Measurements from ENCODE around the gene IL10RA.
"Not testable (repeated sequence)": the region's sequence is repeated elsewhere in the genome, so short reads cannot be mapped to it uniquely, and the experiment has no call there.

IL10RA gene

GRCh38 chr11:118007563-118008270 lies 21.5 kb downstream of the IL10RA start:
- not testable (repeated sequence) for DNase-seq (ENCODE audit: low read depth)

- DNase-seq (ENCODE audit: low read depth) = no peak
Measured at GRCh38 chr11:118008271-118008911, 22.2 kb downstream of the IL10RA start.

- DNase-seq (ENCODE audit: low read depth) = no peak
Measured at GRCh38 chr11:118009864-118010737, 23.9 kb downstream of the IL10RA start.

- no peak for DNase-seq (ENCODE audit: low read depth)
Measured at GRCh38 chr11:118010738-118011461, 24.7 kb downstream of the IL10RA start.

DNA sequence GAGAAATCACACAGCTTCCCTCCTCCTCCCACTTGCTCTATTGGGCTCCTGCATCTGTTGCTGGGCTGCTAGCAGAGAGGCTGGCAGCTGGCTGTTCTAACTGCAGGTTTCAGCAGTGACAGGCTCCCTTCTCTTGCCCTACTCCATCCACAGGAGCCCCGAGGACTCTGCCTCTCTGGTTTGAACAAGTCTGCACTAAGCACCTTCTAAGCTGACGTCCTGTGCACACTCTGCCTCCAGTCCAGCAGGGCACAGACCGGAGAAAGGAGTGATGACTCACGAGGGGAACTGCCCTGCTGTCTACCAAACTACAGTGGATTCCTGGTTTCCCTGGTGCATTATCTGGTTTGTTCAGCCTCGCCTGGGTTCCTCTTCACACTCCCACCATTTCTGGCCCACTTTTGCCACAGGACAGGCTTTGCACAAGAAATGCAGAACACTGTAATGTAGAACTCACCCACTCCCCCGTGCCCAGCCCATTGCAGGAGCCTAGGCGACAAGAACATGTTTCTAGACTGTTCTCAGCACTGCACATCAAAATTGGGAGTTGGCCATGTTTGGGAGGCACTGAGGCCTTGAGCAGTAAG lies 26.0 kb downstream of the IL10RA start:
- no peak for DNase-seq (ENCODE audit: low read depth)

- DNase-seq (ENCODE audit: low read depth) = no peak
Measured at GRCh38 chr11:118014022-118014421, 27.8 kb downstream of the IL10RA start.

- DNase-seq (ENCODE audit: low read depth) = no peak
Measured at GRCh38 chr11:118015385-118015841, 29.2 kb downstream of the IL10RA start.

DNA sequence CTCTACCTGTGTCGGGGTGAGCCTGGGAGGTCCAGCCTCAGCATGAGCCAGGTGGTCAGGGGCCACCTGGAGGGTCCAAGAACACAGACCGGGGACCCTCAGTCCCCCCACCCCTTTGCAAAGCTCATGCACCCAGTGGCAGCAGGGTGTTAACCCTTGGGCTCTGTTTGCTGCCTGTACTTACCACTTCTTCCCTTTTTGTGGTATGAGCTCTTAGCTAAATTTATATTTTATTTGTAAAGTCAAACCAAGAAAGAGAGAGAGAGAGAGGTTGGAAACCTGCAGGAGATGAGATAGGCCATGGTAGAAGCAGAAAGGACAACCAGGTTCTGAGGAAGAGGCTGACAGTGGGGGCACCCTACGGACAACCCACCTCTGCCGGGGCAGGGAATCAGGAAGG lies 29.9 kb downstream of the IL10RA start:
- no peak for DNase-seq (ENCODE audit: low read depth)

DNA sequence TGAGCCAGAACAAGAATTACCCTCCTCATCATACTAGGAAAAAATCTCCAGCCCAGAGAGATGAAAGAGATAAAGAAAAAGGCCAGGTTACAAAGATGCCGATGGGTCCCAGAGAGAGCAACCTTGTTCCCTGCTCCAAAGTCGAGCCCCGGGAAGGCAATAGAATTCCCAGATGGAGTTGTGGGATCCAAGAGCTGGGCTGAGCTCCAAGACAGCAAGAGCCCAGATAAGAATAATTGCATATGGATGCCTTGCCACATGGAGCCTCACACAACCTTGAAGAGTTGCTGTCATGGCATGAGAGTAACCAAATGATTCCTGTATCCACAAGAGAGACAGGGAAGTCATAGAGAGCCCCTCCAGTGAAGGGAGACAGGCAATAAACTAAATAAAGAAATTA lies 30.9 kb downstream of the IL10RA start:
- no peak for DNase-seq (ENCODE audit: low read depth)

DNA sequence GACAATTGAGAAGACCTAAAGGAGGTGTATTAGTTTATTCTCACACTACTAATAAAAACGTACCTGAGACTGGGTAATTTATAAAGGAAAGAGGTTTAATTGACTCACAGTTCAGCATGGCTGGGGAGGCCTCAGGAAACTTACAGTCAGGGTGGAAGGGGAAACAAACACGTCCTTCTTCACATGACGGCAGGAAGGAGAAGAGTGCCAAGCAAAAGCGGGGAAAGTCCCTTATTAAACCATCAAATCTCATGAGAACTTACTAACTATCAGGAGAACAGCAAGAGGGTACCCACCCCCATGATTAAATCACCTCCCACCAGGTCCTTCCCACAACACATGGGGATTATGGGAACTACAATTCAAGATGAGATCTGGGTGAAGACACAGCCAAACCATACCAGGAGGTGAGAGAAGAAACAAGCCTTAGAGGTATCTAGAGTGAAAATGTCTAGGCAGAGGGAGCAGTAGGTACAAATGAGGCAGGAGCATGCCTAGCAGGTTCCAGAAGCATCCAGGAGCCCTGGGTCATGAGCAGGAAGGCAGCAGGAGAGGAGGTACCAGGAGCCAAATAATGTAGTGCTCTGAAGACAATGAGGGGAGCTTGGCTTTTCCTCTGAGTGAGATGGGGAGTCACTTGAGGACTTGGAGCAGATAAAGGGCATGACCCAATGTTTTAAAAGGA lies 31.6 kb downstream of the IL10RA start:
- no peak for DNase-seq (ENCODE audit: low read depth)

- no peak for DNase-seq (ENCODE audit: low read depth)
Measured at GRCh38 chr11:118018401-118018800, 32.2 kb downstream of the IL10RA start.

- DNase-seq (ENCODE audit: low read depth) = no peak
Measured at GRCh38 chr11:118021146-118021545, 35.0 kb downstream of the IL10RA start.

DNA sequence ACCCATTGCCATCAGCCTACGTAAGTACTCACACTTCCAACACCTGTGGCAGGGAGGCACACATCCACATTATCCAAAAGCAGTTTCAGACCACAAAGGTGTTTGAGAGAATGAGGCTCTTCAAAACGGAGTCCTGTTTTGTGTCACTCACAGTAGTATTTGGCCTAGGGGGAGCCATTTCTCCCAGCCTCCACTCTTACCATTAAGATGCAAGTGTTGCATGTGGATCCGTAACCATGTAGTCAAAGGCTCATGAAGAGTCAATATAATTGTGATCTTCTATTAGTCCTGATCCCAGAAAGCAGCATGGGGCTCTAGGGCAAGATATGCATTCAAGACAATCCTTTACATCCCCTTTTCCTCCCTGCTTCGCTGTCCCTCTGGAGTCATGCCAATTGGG lies 41.5 kb downstream of the IL10RA start:
- DNase-seq (ENCODE audit: low read depth) = no peak

GRCh38 chr11:118028626-118029025 lies 42.4 kb downstream of the IL10RA start:
- no peak for DNase-seq (ENCODE audit: low read depth)

DNA sequence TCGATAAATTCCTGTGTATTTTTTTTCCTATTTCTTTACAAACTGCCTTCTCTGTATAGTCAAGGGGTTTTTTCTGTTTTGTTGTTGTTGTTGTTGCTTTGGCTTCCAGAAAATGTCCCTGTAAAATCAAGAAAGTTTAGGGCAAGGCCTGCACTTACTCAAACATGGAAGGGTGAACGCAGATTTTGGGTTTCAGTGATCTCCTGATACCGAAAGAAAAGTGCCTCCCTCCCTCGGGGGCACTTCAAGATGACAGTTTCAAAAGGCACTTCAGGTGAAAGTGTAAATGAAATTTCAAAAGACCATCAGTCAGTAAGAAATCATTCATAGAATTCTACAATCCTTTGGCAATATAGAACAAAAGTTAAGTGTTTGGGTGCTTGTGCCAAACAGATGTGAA lies 47.2 kb downstream of the IL10RA start:
- DNase-seq (ENCODE audit: low read depth) = no peak

DNA sequence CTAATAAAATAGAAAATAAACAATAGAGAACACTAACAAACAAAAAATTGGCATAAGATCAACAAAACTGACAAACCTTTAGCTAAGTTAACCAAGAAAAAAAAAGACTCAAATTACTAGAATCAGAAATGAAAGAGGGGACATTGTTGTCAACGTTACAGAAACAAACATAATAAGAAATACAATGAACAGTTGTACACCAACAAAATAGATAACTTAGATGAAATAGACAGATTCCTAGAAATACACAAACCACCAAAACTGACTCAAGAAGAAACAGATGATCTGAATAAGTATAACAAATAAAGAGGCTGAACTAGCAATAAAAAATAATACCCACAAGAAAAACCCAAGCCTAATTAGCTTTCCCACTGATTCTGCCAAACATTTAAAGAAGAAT lies 55.9 kb downstream of the IL10RA start:
- no peak for DNase-seq (ENCODE audit: low read depth)

DNA sequence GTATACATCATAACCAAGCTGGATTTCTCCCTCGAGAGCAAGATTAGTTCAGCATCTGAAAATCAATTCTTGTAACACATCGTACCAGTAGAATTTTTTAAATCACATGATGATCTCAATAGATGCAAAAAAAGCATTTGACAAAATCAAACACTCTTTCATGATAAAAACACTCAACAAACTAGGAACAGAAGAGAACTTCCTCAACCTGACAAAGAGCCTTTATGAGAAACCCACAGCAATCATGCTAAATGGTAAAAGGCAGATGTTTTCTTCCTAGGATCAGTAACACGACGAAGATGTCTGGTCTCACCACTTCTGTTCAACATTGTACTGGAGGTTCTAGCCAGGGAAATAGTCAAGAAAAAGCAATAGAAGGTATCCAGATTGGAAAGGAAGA lies 56.6 kb downstream of the IL10RA start:
- DNase-seq (ENCODE audit: low read depth) = no peak

GRCh38 chr11:118045191-118045590 lies 59.0 kb downstream of the IL10RA start:
- no peak for DNase-seq (ENCODE audit: low read depth)

DNA sequence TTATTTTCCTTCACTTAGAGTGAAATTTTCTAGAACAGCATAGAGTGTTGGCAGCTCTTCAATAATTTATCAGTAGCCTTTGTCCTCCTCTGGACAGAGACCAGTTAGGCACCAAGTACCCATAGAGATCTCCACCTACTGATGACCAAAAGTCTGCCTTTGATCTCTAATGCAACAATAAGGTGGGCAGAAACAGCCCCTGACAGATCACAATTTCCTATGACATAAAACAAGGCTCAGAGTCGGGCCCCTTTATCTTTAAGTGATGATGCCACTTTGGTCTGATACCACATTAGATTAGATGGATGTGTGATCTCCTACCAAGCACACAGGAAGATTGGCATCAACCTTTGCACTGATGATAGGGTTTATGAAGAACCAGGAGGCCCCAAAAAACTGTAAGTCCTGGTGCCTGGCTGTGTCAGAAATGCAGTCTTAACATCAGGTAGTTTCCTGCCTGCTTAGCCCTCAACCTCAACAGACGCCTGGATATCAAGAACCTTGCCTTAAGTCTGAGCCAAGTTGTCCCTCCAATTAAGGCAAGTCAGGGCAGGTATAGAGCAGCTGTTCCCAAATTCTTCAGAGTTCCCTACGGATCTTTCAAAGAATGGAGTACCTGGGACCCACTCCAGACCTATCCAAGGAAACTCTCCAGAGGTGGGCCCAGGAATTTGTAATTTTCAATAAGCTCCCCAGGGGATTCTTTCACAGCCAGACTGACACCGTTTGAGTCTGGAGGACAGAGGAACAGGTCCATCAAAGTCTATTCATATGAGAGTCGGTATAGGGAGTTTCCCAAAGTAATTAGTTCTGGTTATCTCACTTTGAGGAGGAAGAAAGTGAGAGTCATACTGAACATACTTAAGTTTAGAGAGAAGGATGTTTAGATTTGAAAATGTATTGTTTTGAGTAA lies 60.1 kb downstream of the IL10RA start:
- DNase-seq (ENCODE audit: low read depth) = no peak

Measured in stimulated activated CD8-positive, alpha-beta memory T cell treated with anti-CD3 and anti-CD28 coated beads, Interleukin-15, amount 100 ng/mL, for 24 hours (primary cell).